ENCODE measurements around the gene TEX35. TPM values are rescaled to one million over a fixed set of nuclear protein-coding genes. Genes with fewer than 3 reads are reported as not detected.

Gene TEX35
- total RNA-seq, 2 donors from 2014 or later = not detected

DNA sequence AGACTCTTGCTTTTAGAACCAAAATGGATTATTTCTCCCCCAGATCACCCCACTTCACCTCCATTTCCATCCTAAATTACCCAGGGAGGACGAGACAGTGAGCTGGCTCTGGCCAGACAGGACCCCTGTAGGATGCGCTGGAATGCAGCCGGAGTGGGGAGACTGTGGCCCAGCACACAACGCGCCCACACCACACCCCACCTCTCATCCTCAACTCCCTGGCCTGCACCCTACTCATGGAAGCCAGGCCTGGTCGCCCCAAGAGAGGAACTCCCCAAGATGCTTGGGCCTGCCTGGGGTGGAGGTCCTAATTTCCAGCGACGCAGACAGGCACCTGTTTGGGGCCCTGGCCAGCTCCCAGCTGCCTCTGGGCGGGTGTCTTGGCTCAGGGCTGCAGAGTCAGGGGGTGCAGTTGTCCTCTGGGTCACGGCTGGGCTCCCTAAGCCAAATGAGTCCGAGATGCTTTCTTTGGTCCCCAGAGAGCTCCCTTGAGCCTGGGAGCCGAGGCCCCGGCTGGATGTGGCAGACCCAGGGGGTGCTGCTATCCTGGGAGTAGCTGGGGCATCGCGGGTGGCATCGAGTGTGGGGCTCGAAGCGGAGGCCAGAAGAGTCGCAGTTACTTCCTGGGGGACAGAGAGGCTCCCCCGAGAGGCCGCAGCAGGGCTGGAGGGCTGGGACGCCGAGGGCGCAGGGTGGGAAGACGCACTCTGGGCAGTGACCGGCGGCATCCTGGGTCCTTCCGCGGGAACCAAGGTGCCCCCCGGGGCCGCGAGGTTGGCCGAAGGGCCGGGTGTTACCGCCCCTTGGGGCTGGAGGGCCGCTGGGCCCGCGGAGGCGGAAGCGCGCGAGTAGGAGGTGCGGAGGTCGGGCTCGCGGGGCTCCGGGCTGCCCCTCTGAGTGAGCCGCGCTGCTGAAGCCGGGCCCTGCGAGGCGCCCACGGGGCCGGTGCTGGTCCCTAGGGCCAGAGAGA, 26.5 kb upstream of the TEX35 start:
- H3K9me3 Mint-ChIP-seq = no peaks in the 10 kb centered on the region

DNA sequence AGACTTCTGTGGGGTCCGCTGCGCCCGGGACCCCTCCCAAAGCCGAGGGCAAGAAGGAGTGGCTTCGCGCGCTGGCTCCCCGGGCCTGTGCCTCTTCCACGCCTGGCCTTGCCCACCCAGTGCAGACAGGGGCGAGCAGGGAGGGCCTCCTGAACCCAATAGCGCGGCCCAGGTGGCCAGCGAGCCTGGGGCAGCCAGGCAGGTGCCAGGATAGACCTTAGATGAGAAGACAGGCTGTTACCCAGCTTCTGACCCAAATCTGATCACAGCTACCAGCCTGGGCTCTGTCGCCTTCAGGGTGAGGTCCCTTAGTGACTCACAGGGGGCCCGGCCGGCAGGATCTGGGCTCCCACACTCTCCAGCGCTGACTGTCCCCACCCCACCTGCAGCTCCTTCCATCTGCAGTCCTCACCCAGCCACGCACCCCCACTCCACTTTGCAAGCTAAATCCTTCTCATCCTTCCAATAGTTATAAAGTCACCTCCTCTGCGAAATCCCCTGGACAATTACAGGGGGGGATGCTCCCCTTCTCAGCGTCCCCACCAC, 25.8 kb upstream of the TEX35 start:
- 95 to 99% methylated on average over 9 to 20 of the region's 20 CpGs for WGBS, 2 experiments (ENCODE audit: insufficient coverage in 1 of 2, insufficient read length in 1 of 2)

More for the DNA sequence above, 26.5 kb upstream of the TEX35 start:
- Histone ChIP-seq H3K4me1 (ENCODE audit: control insufficient read depth, insufficient read depth, low read length) (no peaks in the 10 kb centered on the region), H3K27me3 (ENCODE audit: control insufficient read depth, insufficient read depth, low read length, poor library complexity, severe bottlenecking) (no peaks in the 10 kb centered on the region), H3K9me3 (ENCODE audit: control insufficient read depth, low read length) (no peaks in the 10 kb centered on the region), H3K27ac (ENCODE audit: low read depth, low read length) (no peak overlapping the region), H3K4me3 (ENCODE audit: low read length) (no peak overlapping the region), H3K9ac (ENCODE audit: extremely low read depth, low read length, poor library complexity, severe bottlenecking) (no peak overlapping the region), H3K36me3 (ENCODE audit: control insufficient read depth, insufficient read depth, low read length) (no peaks in the 10 kb centered on the region)
- H3K4me3 Mint-ChIP-seq = no peak overlapping the region
- H3K27ac Mint-ChIP-seq = no peak overlapping the region
- no peaks in the 10 kb centered on the region for H3K27me3 Mint-ChIP-seq (ENCODE audit: insufficient read depth)
- no peak for DNase-seq
- H3K36me3 Mint-ChIP-seq (ENCODE audit: low read depth) = no peaks in the 10 kb centered on the region
- WGBS, 2 experiments (ENCODE audit: insufficient coverage in 1 of 2, insufficient read length in 1 of 2) = 95 to 96% methylated on average over 9 to 54 of the region's 54 CpGs
- TF ChIP-seq, protein P1, sequence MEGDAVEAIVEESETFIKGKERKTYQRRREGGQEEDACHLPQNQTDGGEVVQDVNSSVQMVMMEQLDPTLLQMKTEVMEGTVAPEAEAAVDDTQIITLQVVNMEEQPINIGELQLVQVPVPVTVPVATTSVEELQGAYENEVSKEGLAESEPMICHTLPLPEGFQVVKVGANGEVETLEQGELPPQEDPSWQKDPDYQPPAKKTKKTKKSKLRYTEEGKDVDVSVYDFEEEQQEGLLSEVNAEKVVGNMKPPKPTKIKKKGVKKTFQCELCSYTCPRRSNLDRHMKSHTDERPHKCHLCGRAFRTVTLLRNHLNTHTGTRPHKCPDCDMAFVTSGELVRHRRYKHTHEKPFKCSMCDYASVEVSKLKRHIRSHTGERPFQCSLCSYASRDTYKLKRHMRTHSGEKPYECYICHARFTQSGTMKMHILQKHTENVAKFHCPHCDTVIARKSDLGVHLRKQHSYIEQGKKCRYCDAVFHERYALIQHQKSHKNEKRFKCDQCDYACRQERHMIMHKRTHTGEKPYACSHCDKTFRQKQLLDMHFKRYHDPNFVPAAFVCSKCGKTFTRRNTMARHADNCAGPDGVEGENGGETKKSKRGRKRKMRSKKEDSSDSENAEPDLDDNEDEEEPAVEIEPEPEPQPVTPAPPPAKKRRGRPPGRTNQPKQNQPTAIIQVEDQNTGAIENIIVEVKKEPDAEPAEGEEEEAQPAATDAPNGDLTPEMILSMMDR (conservative IDR thresholded peaks at IDR 0.05) = no peak
- peaks cover 10% of the 10 kb centered on the region for H3K4me1 Mint-ChIP-seq

GRCh38 chr1:178488393-178488792, 24.5 kb upstream of the TEX35 start:
- Mint-ChIP-seq H3K27me3 (ENCODE audit: insufficient read depth) (peaks cover 2% of the 10 kb centered on the region), H3K27ac (no peak overlapping the region), H3K36me3 (ENCODE audit: low read depth) (no peaks in the 10 kb centered on the region), H3K4me1 (peaks cover 14% of the 10 kb centered on the region), H3K4me3 (no peak overlapping the region), H3K9me3 (no peaks in the 10 kb centered on the region)
- Histone ChIP-seq H3K4me3 (ENCODE audit: low read length) (no peak overlapping the region), H3K9ac (ENCODE audit: extremely low read depth, low read length, poor library complexity, severe bottlenecking) (no peak overlapping the region), H3K27me3 (ENCODE audit: control insufficient read depth, insufficient read depth, low read length, poor library complexity, severe bottlenecking) (no peaks in the 10 kb centered on the region), H3K36me3 (ENCODE audit: control insufficient read depth, insufficient read depth, low read length) (no peaks in the 10 kb centered on the region), H3K9me3 (ENCODE audit: control insufficient read depth, low read length) (no peaks in the 10 kb centered on the region), H3K27ac (ENCODE audit: low read depth, low read length) (no peak overlapping the region), H3K4me1 (ENCODE audit: control insufficient read depth, insufficient read depth, low read length) (no peaks in the 10 kb centered on the region)
- DNase-seq = no peak
- 80 to 93% methylated on average over 2 to 4 of the region's 4 CpGs for WGBS, 2 experiments (ENCODE audit: insufficient coverage in 1 of 2, insufficient read length in 1 of 2)
- TF ChIP-seq, protein P1 (conservative IDR thresholded peaks at IDR 0.05) = no peak

More for the DNA sequence above, 25.8 kb upstream of the TEX35 start:
- H3K9me3 Mint-ChIP-seq = no peaks in the 10 kb centered on the region
- TF ChIP-seq, protein P1 (conservative IDR thresholded peaks at IDR 0.05) = no peak
- H3K36me3 ChIP-seq (ENCODE audit: control insufficient read depth, insufficient read depth, low read length) = no peaks in the 10 kb centered on the region
- no peaks in the 10 kb centered on the region for H3K36me3 Mint-ChIP-seq (ENCODE audit: low read depth)
- H3K27me3 Mint-ChIP-seq (ENCODE audit: insufficient read depth) = no peaks in the 10 kb centered on the region
- no peak for DNase-seq
- H3K27me3 ChIP-seq (ENCODE audit: control insufficient read depth, insufficient read depth, low read length, poor library complexity, severe bottlenecking) = no peaks in the 10 kb centered on the region
- H3K4me3 ChIP-seq (ENCODE audit: low read length) = no peak overlapping the region
- H3K27ac Mint-ChIP-seq = no peak overlapping the region
- no peak overlapping the region for H3K9ac ChIP-seq (ENCODE audit: extremely low read depth, low read length, poor library complexity, severe bottlenecking)
- H3K27ac ChIP-seq (ENCODE audit: low read depth, low read length) = no peak overlapping the region
- no peaks in the 10 kb centered on the region for H3K4me1 ChIP-seq (ENCODE audit: control insufficient read depth, insufficient read depth, low read length)
- H3K4me3 Mint-ChIP-seq = no peak overlapping the region
- no peaks in the 10 kb centered on the region for H3K9me3 ChIP-seq (ENCODE audit: control insufficient read depth, low read length)
- peaks cover 10% of the 10 kb centered on the region for H3K4me1 Mint-ChIP-seq
